ENCODE results near the gene KIN.

- TF ChIP-seq POLR2A (IDR thresholded peaks at IDR 0.05) (no peak), CTCF (IDR thresholded peaks at IDR 0.05) (no peak)
Observed at GRCh38 chr10:7744307-7744706, 43.5 kb downstream of the KIN start.

All from adrenal gland (tissue), 5 donors.